ENCODE results near the gene PSMD13.
"Not testable (repeated sequence)": the region's sequence is repeated elsewhere in the genome, so short reads cannot be mapped to it uniquely, and the experiment has no call there.

PSMD13 gene

DNA sequence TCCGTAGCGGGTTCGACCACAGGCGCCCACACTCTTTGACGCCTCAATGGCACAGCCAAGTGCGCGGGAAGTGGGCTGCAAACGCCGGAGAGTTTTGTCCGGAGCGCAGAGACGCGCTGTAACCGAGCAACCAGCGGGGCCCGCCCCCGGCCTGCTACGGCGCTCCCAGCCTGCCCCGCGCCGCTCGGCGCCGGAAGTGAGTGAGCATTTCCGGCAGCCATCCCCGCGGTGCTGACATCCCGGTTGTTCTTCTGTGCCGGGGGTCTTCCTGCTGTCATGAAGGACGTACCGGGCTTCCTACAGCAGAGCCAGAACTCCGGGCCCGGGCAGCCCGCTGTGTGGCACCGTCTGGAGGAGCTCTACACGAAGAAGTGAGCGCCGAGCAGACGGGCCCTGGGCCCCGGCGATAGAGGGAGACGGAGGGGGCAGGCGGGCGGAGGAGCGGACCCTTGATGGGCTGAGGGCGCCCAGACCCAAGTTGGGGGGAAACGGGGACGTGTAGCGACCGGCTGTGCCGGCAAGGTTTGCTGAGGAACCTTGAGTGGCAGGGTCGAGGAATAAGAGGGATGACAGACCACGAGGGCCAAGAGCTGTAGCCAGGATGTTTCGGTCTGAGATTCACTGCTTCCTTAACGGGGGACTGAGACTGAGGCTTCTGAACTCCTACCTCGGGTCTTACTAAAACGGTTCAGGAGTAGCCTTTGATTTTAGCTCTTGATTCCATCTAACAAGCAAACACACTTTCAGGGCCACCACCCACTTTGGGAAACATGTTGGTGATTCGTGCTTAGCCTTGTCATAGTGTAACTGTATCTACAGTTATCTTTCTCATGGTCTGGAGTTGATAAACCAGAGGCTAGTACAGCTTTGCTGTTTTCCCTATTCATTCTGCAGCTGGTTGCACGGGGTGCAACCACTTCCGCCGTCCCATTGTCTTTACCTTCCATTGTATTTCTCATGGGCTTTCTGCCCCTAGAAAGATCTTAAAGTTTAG is at the start of gene PSMD13:
Gene PSMD13 (plus strand): TSS at position 203 of the 994 bp plus-strand sequence. CDS start 74 bp downstream, at position 277.
- no peak for DNase-seq (ENCODE audit: low read depth)

DNA sequence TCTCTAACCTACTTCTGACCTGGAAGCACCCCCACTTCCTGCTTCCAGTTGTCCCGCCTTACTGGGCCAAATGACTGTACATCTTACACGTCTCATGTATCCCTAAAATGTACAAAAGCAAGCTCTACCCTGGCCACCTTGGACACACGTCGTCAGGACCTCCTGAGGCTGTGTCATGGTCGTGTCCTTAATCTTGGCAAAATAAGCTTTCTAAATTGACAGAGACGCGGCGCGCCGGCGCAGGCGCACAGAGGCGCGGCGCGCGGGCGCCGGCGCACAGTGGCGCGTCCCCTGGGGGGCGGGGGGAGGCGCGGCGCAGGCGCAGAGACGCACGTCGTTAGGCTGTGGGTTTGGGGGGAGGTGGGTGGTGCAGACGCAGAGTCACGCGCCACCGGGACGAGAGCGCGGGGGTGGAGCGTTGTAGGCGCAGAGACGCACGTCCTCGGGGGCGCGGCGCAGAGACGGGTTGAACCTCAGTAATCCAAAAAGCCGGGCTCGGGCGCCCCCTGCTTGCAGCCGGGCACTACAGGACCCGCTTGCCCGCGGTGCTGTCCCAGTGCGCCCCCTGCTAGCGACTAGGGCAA is 47.5 kb upstream of the PSMD13 start:
- not testable (repeated sequence) for DNase-seq (ENCODE audit: low read depth)

DNA sequence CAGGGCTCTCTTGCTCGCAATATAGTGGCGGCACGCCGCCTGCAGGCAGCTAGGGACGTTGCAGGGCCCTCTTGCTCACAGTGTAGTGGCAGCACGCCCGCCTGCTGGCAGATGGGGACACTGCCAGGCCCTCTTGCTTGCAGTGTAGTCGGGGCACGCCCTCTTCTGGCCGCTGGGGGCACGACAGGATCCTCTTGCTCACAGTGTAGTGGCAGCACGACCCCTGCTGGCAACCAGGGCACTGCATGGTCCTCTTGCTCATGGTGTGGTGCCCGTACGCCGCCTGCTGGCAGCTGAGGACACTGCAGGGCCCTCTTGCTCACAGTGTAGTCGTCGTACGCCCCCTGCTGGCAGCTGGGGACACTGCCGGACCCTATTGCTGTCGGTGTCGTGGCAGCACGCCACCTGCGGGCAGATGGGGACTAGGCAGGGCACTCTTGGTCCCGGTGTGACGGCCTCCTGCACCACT is 46.9 kb upstream of the PSMD13 start:
- not testable (repeated sequence) for DNase-seq (ENCODE audit: low read depth)

DNA sequence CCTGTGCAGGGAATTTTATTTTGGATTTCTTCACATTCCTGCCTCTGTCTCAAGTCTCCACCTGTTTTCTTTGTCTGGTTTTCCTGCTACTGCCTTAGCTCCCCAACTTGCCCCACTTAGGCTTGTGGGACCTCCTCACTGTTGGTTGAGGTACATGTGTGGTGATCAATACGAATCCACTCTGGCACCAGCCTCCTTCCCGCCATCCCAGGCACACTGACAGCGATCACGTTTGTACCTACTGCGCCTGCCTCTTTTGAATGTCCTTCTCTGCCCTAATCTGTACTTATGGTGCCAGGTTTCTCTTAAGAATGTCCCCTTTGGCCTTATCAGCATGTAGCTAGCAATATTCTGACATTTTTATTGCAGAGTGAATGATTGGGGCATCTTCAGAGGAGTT is 46.2 kb upstream of the PSMD13 start:
- DNase-seq (ENCODE audit: low read depth): not testable (repeated sequence)

DNA sequence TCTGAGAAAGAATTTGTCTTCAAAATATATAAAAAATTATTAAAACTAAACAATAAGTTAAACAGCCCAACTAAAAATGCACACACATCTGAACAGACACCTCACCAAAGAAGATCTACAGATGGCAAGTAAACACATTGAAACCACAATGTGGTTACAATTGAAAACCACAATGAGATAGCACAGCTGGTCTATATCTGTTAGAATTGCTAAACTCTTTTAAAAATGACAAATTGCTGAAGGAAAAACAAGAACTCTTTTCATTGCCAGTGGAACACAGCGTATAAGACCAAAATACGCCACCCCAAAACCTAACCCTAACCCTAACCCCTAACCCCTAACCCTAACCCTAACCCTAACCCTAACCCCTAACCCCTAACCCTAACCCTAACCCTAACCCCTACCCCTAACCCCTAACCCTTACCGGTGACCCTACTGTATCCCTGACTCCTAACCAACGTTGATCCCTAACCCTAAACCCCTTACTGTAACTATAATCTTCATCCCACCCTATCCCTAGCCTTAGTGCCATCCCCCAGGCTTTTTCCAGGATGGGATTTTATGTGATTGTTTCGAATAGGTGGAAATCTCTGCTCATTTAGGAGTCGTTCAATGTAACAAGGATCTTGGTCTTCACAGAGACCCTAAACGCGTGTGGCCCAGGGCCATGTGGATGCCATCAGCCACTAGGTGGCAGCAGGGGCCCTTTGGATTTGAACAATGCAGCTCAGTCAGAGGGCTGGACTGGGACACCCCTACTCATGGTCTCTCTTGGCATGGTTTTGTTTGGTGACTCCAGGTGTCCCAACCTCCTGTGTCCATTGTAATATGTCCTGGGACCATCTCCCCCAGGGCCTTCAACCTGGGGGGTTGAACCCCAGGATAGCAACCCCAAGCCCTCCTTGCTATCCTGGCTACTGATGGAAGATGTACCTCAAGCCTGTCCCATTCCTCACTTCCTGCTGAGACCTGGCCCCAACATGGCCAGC is 45.0 kb upstream of the PSMD13 start:
- not testable (repeated sequence) for DNase-seq (ENCODE audit: low read depth)

DNA sequence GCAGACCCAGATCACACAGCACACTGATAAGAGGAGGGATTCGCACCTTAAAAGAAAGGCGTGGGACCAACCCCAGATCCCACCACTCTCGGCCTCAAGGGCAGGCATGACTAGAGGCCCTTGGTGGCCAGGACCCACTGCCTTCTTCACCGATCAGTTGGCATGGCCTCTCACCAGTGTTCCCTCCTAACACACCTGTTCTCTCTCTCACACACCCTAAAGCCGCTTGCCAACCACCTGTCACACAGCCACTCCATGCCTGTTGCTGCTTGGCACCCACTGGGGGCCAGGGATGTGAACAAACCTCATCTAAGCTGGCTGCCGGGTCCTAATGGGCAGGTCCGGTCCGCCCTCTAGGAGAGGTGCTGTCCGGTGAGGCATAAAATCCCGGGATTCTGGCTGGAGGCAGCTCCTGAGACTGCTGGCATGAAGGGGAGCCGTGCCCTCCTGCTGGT is 44.1 kb upstream of the PSMD13 start, which contains the start of gene SCGB1C1:
Gene SCGB1C1 (plus strand): TSS at position 405 of the 455 bp plus-strand sequence. CDS start 22 bp downstream, at position 427.
- not testable (repeated sequence) for DNase-seq (ENCODE audit: low read depth)

DNA sequence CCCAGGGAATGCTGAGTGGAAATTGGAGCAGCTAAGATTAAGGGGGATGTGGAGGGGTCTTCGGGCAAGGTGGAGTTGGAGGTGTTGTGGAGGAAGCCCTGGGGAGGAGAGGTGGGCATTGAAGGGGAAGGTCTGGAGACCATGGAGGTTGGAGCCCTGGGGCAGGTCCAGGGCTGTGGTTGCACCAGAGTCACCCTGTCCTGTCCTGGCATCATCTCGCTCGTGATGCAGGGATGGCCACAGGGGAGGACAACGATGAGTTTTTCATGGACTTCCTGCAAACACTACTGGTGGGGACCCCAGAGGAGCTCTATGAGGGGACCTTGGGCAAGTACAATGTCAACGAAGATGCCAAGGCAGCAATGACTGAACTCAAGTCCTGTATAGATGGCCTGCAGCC is 43.3 kb upstream of the PSMD13 start:
- DNase-seq (ENCODE audit: low read depth): not testable (repeated sequence)

DNA sequence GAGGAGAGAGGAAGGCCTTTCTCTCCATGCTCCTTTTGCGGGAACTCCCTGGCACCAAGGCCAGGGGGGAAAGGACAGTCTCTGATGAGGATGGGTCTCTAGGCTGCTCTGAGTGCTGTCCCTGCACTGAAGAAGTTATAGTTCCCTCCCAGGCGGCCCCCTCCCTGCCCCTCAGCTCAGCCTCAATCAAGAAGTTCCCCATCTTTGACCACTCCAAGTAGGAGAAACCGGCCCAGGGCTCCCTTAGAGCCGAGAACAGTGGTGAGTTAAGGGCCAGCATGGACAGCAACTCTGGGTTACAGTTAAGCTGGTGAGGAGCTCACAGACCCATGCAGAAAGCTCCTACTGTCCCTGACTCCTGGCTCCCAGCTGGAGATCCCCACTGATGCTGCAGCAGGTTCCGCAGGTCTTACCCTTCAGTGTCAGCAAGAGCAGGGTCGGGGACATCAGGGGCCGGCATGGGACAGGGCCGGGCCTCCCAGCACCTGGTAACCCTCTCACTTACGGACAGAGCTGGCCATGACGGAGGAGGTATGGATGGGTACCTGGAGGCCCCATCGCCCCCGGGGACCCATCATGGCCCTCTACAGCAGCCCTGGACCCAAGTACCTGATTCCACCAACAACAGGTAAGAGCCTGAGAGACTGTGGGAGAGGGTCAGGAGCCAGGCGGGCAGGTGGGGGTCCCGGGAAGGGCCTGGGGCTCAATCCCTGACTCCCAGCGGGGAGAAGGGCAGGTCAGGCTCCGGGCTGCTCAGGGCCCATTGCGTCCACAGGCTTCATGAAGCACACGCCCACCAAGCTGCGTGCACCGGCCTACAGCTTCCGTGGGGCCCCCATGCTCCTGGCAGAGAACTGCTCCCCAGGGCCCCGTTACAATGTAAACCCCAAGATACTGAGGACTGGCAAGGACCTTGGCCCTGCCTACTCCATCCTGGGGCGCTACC is 39.7 kb upstream of the PSMD13 start:
- DNase-seq (ENCODE audit: low read depth): no peak

DNA sequence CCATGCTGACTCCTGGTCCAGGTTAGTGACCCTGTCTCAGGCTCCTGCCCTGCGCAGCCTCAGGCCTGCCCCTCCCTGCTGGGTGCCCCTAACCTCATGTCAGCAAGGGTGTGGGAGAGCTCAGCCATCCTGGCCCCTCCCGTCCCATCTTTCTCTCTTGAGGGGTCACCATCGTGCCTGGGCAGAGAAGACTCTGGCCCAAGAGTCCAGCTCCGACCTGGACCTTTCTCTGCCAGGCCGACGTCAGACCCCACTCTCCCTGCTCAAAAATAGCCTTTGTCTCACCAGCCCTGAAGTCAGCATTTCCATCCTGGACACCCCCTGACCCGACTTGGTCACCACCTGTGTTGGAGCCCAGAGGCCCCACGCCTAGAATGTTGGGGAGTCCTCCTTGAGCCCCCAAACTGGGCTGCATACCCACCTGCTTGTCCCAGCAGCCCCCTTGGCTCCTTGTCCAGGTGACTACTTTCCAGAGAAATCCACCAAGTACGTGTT is 39.0 kb upstream of the PSMD13 start:
- no peak for DNase-seq (ENCODE audit: low read depth)

DNA sequence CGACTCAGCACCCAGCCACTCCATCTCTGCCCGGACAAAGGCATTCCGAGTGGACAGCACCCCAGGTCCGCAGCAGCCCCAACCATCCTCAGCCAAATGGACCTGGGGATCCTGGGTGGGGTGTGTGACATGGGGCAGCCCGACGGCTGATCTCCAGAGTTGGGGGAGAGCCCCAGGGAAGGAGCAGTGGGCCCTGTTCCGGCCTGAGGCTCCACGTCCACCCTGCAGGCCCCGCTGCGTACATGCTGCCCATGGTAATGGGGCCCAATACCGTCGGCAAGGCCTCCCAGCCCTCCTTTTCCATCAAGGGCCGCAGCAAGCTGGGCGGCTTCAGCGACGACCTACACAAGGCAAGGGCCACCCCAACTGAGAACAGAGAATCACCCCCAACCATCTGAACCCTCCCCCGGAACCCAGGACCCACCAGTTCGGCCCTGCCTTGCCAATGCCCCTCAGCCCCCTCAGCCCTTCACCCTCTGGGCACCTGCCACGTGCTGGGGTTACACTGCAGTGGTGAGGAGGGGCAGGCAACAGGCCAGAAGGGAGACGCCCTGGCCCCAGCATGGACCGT is 38.5 kb upstream of the PSMD13 start:
- DNase-seq (ENCODE audit: low read depth): no peak

DNA sequence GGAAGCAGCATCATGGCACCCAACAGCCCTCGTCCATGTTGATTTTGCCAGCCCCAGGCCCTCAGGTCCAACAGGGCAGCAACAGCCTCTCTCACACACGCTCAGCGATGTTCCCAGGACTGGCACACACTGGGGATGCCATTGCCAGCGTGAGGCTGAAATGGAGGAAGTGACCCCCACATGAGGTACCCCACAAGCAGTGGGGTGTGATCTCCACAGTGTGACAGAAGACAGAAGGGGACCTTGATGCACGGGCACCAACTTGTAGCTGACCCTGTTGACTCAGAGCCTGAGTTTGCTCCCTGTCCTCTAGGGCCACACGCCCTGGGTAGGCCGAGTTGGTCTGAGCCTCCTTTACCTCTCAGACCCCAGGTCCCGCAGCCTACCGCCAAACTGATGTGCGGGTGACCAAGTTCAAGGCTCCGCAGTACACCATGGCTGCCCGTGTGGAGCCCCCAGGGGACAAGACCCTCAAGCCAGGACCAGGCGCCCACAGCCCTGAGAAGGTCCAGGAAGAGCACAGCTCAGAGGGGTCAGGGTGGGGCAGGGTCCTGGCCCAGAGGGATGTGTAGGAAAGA is 37.7 kb upstream of the PSMD13 start:
- no peak for DNase-seq (ENCODE audit: low read depth)

DNA sequence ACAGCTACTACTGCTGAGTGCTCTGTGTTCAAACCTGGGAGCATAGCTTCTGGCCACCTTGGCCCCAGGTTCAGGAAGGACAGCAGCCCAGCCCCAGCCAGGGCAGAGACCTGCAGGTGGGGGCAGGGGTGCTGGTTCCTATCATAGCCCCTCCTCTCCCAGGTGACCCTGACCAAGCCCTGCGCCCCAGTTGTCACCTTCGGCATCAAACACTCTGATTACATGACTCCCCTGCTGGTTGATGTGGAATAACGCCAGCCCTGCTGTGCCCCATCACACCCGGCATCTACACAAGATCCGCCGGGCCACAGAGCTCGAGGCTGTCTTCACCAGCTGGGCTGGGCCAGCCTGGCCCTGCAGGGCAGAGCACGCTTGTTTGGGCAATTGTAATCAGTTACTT is 37.0 kb upstream of the PSMD13 start:
- DNase-seq (ENCODE audit: low read depth): no peak

DNA sequence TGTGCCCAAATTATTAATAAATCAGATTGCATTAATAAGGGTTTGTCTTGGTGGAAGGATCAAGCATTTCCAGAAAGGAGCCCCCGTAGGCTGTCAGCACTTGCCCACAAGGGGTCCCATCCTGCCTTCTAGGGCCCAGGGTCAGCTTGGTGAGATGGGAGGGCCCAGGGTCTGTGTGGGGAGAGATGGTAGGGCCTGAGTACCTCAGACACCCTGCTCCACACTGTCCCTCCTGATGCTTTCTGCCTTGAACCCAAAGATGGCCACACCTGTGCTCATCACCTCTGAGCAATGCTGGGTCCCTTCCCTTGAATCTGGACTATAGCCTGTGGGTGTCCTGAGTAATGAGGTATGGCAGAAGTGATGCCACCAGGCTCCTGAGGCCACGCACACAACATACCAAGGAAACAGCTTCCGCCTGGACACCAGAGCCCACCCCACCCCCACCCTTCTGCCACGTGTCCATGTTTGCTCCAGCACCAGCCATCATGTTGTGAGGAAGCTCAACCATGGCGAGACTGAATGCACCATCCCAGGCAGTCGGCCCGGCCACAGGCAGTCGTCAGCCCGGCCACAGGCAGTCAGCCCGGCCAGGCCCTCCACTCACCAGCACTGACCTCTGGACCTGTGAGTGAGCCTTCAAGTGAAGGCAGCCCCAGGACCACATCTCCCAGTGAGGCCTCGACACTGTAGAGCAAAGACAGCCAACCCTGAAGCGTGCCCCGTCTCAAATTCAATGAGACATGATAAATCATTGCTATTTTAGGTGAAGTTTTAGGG is 36.4 kb upstream of the PSMD13 start:
- no peak for DNase-seq (ENCODE audit: low read depth)

DNA sequence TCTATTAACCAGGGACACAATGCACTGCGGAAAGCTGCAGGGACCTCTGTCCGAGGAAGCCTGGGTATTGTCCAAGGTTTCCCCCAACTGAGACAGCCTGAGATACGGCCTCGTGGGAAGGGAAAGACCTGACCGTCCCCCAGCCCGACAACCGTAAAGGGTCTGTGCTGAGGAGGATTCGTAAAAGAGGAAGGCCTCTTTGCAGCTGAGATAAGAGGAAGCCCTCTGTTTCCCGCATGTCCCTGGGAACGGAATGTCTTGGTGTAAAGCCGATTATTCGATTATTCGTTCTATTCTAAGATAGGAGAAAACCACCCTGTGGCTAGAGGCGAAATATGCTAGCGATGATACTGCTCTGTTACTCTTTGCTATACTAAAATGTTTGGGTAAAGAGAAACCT is 34.8 kb upstream of the PSMD13 start:
- DNase-seq (ENCODE audit: low read depth): no peak

DNA sequence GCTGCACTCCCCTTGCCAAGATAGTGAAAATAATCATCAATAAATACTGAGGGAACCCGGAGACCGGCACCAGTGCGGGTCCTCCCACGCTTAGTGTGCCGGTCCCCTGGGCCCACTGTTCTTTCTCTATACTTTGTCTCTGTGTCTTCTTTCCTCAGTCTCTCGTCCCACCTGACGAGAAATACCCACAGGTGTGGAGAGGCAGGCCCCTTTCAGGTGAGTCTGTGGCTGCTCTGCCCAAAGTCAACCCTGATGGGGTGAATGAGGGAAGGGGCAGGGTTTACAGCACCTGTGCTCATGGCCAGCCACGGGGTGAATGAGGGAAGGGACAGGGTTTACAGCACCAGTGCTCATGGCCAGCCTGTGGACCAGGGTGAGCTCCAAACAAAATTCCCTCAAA is 34.3 kb upstream of the PSMD13 start:
- no peak for DNase-seq (ENCODE audit: low read depth)

DNA sequence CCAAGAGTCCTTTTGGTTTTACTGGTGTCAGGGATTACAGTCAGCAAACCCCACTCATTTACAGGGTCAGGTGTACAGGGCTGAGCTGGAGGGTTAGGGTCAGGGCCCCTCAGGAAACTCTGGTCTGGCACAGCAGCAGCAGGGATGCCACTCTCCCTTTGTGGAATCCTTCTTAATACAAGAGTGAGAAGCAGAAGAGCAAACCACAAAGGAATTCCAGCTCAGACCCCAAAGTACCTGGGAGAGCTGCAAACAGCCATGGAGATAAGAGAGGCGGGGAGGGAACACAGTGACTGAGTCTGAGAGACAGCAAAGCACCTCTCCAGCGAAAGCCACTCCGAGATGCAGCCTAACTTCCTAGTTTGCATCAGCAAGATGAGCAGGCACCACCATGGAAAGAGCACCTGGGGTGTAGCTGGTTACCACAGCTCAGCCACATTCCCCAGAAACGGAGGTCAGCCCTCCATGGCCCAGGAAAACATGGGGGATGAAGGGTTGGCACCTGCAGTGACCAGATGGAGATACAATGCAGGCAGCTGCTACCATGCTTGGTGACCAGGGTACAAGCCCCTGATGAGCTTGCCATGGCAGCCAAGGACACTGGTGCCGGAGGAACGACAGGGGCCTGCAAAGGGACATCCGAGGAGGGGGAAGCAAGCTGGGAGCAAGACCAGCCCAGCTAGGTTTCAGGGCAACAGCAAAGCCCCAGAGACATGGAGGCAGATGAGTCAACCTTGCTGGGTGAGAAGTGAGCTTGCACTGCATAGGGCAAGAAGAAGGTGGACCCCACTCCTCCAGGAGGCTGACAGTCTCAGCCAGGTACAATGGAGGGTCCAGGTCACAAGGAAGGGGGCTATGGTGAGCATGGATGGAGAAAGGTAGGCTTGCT is 33.5 kb upstream of the PSMD13 start:
- DNase-seq (ENCODE audit: low read depth): no peak

DNA sequence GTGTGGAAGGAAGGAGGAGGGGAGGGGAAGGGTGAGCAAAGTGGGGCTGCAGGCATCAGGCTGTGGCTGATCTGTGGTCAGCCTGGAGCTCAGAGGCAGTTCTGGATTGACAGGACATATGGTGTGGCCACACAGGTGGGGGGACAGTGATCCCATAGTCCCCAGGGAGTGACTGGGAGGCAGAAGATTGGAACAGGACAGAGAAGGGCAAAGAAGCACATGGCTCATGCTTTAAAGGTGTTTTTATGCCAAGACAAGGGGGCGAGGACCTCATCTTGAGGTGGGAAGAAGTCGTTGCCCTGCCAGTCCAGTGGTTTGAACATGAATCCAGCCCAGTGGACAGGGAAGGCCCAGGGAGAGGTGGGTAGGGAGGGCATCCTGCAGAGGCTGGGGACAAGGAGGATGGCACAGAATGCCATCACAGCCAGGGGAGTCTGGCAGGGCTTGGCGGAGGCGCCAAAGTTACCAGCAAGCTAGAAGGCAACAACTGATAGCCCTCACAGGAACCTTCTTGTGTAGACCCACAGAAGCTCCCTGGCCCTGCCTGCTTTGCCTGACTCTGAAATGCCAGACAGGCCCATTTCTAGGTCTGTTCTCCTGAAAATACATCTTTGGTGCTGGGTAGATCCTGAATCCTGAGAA is 32.7 kb upstream of the PSMD13 start:
- no peak for DNase-seq (ENCODE audit: low read depth)

Measured in HS-27A (cell line).